NCI-H345 treated with DMSO at 0.1 percent for 48 hours (cell line): ENCODE measurements around the gene ZNF205.

Experiments
- DNase-seq: peaks from one replicate; lab custom pipeline; 2025; ENCODE audit not compliant: unreplicated experiment; lab: John Stamatoyannopoulos, UW

ZNF205 gene

GRCh38 chr16:3084969-3085670, 27.3 kb upstream of the ZNF205 start:
- no peak for DNase-seq

- no peak for DNase-seq
These were observed 26.4 kb upstream of the ZNF205 start for GRCh38 chr16:3085868-3086595.

GRCh38 chr16:3086596-3087242, 25.7 kb upstream of the ZNF205 start:
- no peak for DNase-seq

- no peak for DNase-seq
These were observed 24.8 kb upstream of the ZNF205 start for GRCh38 chr16:3087243-3088235.

- DNase-seq = no peak
These were observed 23.9 kb upstream of the ZNF205 start for GRCh38 chr16:3088450-3088849.

GRCh38 chr16:3088925-3089716, 23.3 kb upstream of the ZNF205 start:
- no peak for DNase-seq

GRCh38 chr16:3089717-3090592, 22.4 kb upstream of the ZNF205 start:
- no peak for DNase-seq

- no peak for DNase-seq
These were observed 20.8 kb upstream of the ZNF205 start for GRCh38 chr16:3091551-3091950.

- DNase-seq = no peak
These were observed 19.9 kb upstream of the ZNF205 start for GRCh38 chr16:3092501-3092941.

GRCh38 chr16:3094289-3095027, 17.9 kb upstream of the ZNF205 start:
- peak; percentile 13 for DNase-seq

- no peak for DNase-seq
These were observed 16.5 kb upstream of the ZNF205 start for GRCh38 chr16:3095869-3096268.

GRCh38 chr16:3096362-3096761, 16.0 kb upstream of the ZNF205 start:
- no peak for DNase-seq

GRCh38 chr16:3097266-3097665, 15.1 kb upstream of the ZNF205 start:
- no peak for DNase-seq

GRCh38 chr16:3098459-3099394, 13.7 kb upstream of the ZNF205 start, which contains the start of gene ZSCAN10:
Gene ZSCAN10, minus strand, starts transcription at chr16:3099294. Its CDS starts 6,357 bp downstream, at chr16:3092937.
- DNase-seq = no peak

- no peak for DNase-seq
These were observed 13.0 kb upstream of the ZNF205 start for GRCh38 chr16:3099395-3099731.

- DNase-seq = no peak
These were observed 12.5 kb upstream of the ZNF205 start for GRCh38 chr16:3099732-3100499.
